Keratinocyte (primary cell): ENCODE results near the gene FOSB. TPM values are rescaled to one million over a fixed set of nuclear protein-coding genes. Genes with fewer than 3 reads are reported as not detected.

Source experiments
- DNase-seq: peaks from one replicate; pipeline ENCODE4 v3.0.0-alpha.2; 2011; ENCODE audit warnings: low read depth, missing footprints, low spot score
- FAIRE-seq: peaks from 2 replicates; lab custom pipeline; 2011; peaks lifted over from hg19 to GRCh38; lab: Jason Lieb, UNC
- H2AFZ ChIP-seq: 2 replicates; pipeline ENCODE4 v1.6.0; 2012; ENCODE audit warnings: low read length, control low read depth, inconsistent platforms; ENCODE audit not compliant: control insufficient read depth
- H3K27ac ChIP-seq: 2 replicates; pipeline ENCODE4 v1.5.1; 2011; ENCODE audit warnings: low read length; ENCODE audit not compliant: control insufficient read depth, insufficient read depth
- H3K27me3 ChIP-seq: 3 replicates; pipeline ENCODE4 v1.6.0; 2011; ENCODE audit warnings: low read length; ENCODE audit not compliant: control insufficient read depth, insufficient read depth; ENCODE audit errors: extremely low read depth
- H3K36me3 ChIP-seq, 2 experiments: 2 replicates in 1 of 2; 3 replicates in 1 of 2; pipeline ENCODE4 v1.5.1; 2011; ENCODE audit warnings: low read length in 2 of 2, mild to moderate bottlenecking in 1 of 2; ENCODE audit not compliant: control insufficient read depth in 2 of 2, insufficient read depth in 2 of 2; ENCODE audit errors: extremely low read depth in 1 of 2
- H3K4me1 ChIP-seq: 3 replicates; pipeline ENCODE4 v1.5.1; 2011; ENCODE audit warnings: low read length; ENCODE audit not compliant: control insufficient read depth, insufficient read depth; ENCODE audit errors: extremely low read depth
- H3K4me2 ChIP-seq: 3 replicates; pipeline ENCODE4 v1.6.0; 2011; ENCODE audit warnings: low read depth, low read length; ENCODE audit not compliant: control insufficient read depth, insufficient read depth; ENCODE audit errors: extremely low read depth
- H3K4me3 ChIP-seq, 3 experiments: fragments of 200-600 bp in 1 of 3; sonication (generic) in 1 of 3; 2 replicates in 2 of 3; 3 replicates in 1 of 3; pipeline ENCODE4 v1.5.1; 2011 to 2016; ENCODE audit warnings: low read length in 3 of 3, mild to moderate bottlenecking in 3 of 3, control low read depth in 2 of 3, inconsistent platforms in 1 of 3, low read depth in 1 of 3, mixed read lengths in 1 of 3, mixed run types in 1 of 3, moderate library complexity in 1 of 3; ENCODE audit not compliant: control insufficient read depth in 2 of 3, insufficient read depth in 2 of 3; ENCODE audit errors: extremely low read depth in 1 of 3
- H3K79me2 ChIP-seq: 2 replicates; pipeline ENCODE4 v1.6.0; 2012; ENCODE audit warnings: low read length; ENCODE audit not compliant: control insufficient read depth, insufficient read depth
- H3K9ac ChIP-seq: 3 replicates; pipeline ENCODE4 v1.6.0; 2011; ENCODE audit warnings: low read length; ENCODE audit not compliant: control insufficient read depth, insufficient read depth; ENCODE audit errors: extremely low read depth
- H3K9me1 ChIP-seq: 3 replicates; pipeline ENCODE4 v1.6.0; 2011; ENCODE audit warnings: low read length; ENCODE audit not compliant: control insufficient read depth, insufficient read depth; ENCODE audit errors: extremely low read depth
- H3K9me3 ChIP-seq: 2 replicates; pipeline ENCODE4 v1.5.1; 2012; ENCODE audit warnings: low read depth, low read length; ENCODE audit not compliant: control insufficient read depth
- H4K20me1 ChIP-seq: 3 replicates; pipeline ENCODE4 v1.6.0; 2011; ENCODE audit warnings: low read length; ENCODE audit not compliant: control insufficient read depth, insufficient read depth; ENCODE audit errors: extremely low read depth
- CTCF ChIP-seq, 3 experiments: IDR thresholded peaks in 1 of 3; conservative IDR thresholded peaks in 1 of 3; optimal IDR thresholded peaks in 1 of 3; 2 replicates in 2 of 3; 3 replicates in 1 of 3; pipeline versions ENCODE3 to v1.5.1; 2011; ENCODE audit warnings: low read length in 3 of 3, mild to moderate bottlenecking in 3 of 3, moderate library complexity in 2 of 3, control low read depth in 1 of 3, inconsistent platforms in 1 of 3; ENCODE audit not compliant: insufficient read depth in 2 of 3; ENCODE audit errors: extremely low read depth in 1 of 3
- EZH2 ChIP-seq: IDR thresholded peaks from one replicate; pipeline ENCODE4 v1.6.1; 2012; ENCODE audit warnings: inconsistent platforms, mild to moderate bottlenecking, low read length, moderate library complexity
- dilution Hi-C: fragments of 300-500 bp; cut with MboI; formaldehyde crosslinking; loops from one replicate; pipeline ENCODE4 v1.7.0; 2020; ENCODE audit warnings: low sequenced_read_pairs; ENCODE audit not compliant: extremely low pct_ligation_motif_present
- polyA plus RNA-seq, 5 experiments: library from polyadenylated mRNA; depleted of rRNA in 3 of 5; stranded (reverse) in 3 of 5; stranded (forward) in 1 of 5; unstranded in 1 of 5; fragments of >200 nt; gene quantifications; 1 replicate in 1 of 5; 2 replicates in 3 of 5; 3 replicates in 1 of 5; pipeline versions ENCODE4 v1.2.1 to v1.2.3, GENCODE V29; 2011 to 2012; ENCODE audit warnings: missing spikeins in 2 of 5, low read depth in 1 of 5, low replicate concordance in 1 of 5

The FOSB gene
- polyA plus RNA-seq, 1 donor (not counting 4 experiments of a cell fraction or from before 2014, with no cell fraction given) = 4.6 TPM

DNA sequence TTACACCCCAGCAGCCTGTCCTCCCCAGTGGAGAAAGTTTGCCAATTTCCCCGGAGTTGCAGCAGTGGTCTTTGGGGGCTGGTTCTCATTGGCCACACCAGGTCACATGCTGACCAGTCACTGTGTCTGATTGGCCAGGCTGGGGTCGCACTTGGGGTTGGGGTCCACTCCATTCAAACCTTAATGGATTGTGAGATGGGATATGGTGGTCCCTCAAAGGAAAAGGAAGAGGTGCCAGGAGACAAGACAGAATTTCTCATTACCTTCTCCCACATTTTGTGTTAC, 33.9 kb downstream of the FOSB start:
- dilution Hi-C loops = no loop called here
- Histone ChIP-seq H3K9me3 (no peaks in the 10 kb centered on the region), H3K36me3 (no peaks in the 10 kb centered on the region), H3K9ac (no peak overlapping the region), H4K20me1 (no peaks in the 10 kb centered on the region), H2AFZ (no peak overlapping the region), H3K4me1 (peaks cover 24% of the 10 kb centered on the region), H3K27ac (no peak overlapping the region), H3K4me2 (no peak overlapping the region), H3K4me3 (no peak overlapping the region), H3K79me2 (no peaks in the 10 kb centered on the region), H3K9me1 (no peaks in the 10 kb centered on the region), H3K27me3 (no peaks in the 10 kb centered on the region)
- TF ChIP-seq CTCF (optimal IDR thresholded peaks at IDR 0.05 in 1 of 3, IDR thresholded peaks at IDR 0.05 in 1 of 3, conservative IDR thresholded peaks at IDR 0.05 in 1 of 3; ENCODE audit: extremely low read depth in 1 of 3, insufficient read depth in 2 of 3, low read length in 3 of 3) (no peak), EZH2 (no peak)
- FAIRE-seq (no peak), DNase-seq (no peak)

GRCh38 chr19:45502111-45502510, 34.3 kb downstream of the FOSB start:
- FAIRE-seq (no peak), DNase-seq (no peak)
- no peaks in the 10 kb centered on the region for H3K9me1 ChIP-seq
- no peaks in the 10 kb centered on the region for H4K20me1 ChIP-seq
- H3K27ac ChIP-seq = no peak overlapping the region
- no peak overlapping the region for H3K9ac ChIP-seq
- dilution Hi-C loops = no loop called here
- H2AFZ ChIP-seq = no peak overlapping the region
- H3K4me1 ChIP-seq = peaks cover 23% of the 10 kb centered on the region
- no peak overlapping the region for H3K4me3 ChIP-seq
- no peaks in the 10 kb centered on the region for H3K36me3 ChIP-seq
- TF ChIP-seq CTCF (optimal IDR thresholded peaks at IDR 0.05 in 1 of 3, IDR thresholded peaks at IDR 0.05 in 1 of 3, conservative IDR thresholded peaks at IDR 0.05 in 1 of 3; ENCODE audit: extremely low read depth in 1 of 3, insufficient read depth in 2 of 3, low read length in 3 of 3) = no peak
- no peak for TF ChIP-seq EZH2
- H3K4me2 ChIP-seq = no peak overlapping the region
- H3K27me3 ChIP-seq = no peaks in the 10 kb centered on the region
- peaks cover 2% of the 10 kb centered on the region for H3K79me2 ChIP-seq
- H3K9me3 ChIP-seq = no peaks in the 10 kb centered on the region
